Measurements from ENCODE around the gene PEX7. TPM values are rescaled to one million over a fixed set of nuclear protein-coding genes. Genes with fewer than 3 reads are reported as not detected.
A peak's percentile ranks its signal among the peaks of the same experiment; 100 is the strongest.
"Not testable (repeated sequence)": the region's sequence is repeated elsewhere in the genome, so short reads cannot be mapped to it uniquely, and the experiment has no call there.

PEX7 gene
- total RNA-seq, 1 donor from 2014 or later: 12.0 TPM

DNA sequence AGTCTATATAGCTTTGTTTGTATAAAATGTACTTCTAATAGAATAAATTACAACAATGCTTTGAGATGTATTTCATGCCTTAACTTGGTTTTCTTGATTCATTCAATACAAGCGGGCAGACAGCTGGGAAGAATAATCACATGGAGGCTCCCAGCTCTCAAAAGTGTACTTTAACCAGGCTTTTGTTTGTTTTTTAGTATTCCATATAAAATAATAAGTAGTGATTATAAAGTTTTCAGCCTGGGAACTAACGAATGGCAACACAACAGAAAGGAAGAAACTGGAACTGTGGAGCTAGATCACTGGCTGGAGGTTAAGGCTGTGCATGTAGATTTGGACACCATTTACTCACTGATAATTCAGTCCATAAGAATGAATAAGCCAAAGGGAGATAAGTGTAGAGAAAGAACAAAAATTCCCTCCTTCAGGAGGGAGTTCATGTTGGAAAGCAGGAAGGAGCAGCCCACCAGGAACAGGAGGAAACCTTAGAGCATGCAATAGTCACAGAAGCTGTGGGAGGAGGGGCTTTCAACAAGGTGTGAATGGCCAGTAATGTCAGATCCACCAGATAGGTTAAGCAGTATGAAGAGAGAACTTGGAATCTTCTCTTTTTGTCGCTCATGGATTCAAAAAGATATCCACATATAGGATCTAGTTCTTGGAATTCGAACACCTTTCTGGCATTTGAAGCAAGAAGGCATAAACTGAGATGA is 58.5 kb downstream of the PEX7 start:
- intact Hi-C loops (cut with DNase I): no loop called here
- no peak for DNase-seq
- no peak for ATAC-seq (ENCODE audit: poor library complexity)

DNA sequence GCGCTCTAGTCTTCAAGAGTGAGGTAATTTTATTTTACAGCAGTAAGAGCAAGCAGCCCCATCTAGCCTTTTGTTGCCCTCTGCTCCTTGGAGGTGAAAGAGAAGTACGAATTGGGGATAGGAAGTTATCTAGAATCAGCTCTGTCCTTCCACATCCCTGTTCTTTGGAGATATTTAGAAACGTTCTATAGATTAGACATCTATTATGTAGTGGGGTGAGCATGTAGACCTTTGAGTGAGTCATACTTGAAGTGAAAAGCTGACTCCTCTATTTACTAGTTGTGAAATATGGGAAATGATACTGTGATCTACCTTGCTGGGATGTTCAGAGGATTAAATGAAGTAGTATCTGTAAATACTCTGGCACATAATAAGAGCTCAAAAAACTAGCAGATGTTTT is 63.7 kb downstream of the PEX7 start:
- intact Hi-C loops (cut with DNase I): no loop called here
- ATAC-seq (ENCODE audit: poor library complexity): no peak

DNA sequence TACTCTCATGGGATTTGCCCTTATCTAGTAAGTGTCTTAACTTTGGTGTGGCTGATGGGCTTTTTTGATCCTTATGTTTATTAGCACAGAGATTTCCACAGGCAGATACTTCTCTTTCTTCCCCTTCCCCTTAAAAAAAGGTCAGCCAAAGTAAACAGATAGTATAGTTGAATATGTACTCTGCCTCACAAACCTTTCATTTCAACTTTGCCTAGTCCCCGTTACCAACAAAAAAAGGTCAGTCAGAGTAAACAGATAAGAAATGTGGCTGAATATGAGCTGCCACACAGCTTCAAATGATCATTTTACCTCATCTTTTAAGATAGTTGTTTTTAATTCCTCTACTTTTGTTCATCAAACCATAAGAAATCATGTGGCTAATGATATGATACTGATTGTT is 65.6 kb downstream of the PEX7 start:
- DNase-seq: no peak
- intact Hi-C loops (cut with DNase I): no loop called here
- no peak for ATAC-seq (ENCODE audit: poor library complexity)

More for the DNA sequence above, 63.7 kb downstream of the PEX7 start:
- no peak for DNase-seq

DNA sequence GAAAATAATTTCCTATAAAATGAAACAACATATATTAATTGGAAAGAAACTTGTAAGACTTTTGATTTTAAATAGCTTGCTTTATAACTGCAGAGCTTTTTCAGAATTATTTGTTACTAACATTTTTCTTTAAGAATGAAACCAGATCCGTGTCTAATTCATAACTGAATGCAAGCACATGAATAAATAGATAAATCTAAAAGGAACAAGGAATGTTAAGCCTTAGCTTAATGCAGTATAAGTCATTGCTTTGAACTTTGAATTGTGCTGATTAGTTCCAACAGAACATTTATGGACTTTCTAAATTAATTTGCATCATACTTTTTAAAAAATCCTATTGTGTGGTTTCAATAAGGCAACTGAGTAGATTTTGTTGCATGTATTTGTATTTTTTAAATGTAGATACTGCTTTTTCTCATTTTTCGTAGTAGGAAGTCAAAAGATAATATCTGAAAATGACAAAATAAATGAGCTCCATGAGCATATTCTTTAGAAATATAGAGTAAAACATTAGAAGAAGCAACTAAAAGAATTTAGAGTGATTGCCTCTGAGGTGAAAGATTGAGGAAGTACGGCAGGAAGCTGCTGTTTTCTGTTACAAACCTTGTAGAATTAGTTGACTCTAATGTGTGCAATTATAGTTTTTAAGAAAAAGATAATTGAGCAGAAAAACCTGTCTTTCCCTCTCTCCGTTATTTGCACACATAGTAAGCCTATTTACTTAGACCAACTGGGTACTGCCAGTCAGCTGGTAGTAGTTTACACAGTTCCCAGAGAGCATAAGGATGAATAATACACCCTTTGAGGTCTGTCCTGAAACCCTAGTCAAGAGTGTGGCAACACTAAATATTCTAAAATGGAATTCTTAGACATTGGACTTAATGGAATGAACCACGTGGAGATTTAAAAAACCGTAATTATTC is 67.1 kb downstream of the PEX7 start:
- ATAC-seq (ENCODE audit: poor library complexity) (no peak), DNase-seq (no peak)
- intact Hi-C loops (cut with DNase I): no loop called here

DNA sequence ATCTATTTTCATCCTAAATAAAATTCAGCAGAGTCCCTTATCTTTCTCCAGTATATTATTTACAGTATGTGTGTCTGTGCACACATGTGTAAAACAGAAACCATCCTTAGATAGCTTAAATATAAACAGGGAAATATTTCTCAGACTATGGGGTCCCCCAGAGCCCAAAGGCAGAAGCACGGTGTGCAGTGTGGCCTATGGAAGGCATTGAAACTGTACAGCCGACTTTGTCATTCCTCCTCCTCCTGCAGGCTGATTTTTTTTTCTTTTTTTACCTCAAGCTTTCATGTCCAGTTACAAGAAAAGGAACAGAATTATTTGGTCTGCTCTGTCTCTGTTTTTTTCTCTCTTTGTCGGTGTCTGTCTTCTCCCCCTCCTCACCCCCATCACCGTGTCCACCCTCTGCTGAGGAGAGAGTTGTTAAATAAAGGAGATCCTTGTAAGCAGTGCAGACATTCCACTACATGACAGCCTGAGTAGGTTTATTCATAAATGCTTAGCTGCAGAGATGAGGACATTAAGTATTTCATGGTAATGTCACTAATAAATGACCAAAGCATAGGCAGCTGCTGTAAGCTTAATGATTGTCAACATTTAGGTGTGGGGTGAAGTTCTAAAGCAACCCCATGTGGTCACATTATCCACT is 67.9 kb downstream of the PEX7 start:
- intact Hi-C loops (cut with DNase I): no loop called here
- ATAC-seq (ENCODE audit: poor library complexity) (no peak), DNase-seq (no peak)

DNA sequence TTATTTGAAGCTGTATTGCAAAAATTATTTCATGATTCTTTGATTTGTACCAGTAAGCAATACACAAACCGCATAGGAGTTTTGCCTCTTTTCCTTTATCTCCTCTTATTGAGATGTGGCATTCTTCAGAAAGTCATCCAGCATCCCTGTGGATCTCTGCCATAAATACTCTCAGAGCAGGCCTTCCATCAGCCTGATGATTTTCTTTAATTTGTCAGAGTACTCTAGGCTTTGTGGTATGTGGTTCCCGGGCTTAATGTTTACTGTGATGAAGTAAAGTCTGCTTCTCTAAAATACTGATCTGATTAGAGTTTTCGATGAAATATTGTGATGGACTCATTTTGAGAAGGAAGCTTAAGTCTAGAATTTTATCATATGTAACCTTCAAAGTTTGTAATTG is 68.6 kb downstream of the PEX7 start:
- DNase-seq: no peak
- intact Hi-C loops (cut with DNase I): no loop called here
- ATAC-seq (ENCODE audit: poor library complexity): no peak

DNA sequence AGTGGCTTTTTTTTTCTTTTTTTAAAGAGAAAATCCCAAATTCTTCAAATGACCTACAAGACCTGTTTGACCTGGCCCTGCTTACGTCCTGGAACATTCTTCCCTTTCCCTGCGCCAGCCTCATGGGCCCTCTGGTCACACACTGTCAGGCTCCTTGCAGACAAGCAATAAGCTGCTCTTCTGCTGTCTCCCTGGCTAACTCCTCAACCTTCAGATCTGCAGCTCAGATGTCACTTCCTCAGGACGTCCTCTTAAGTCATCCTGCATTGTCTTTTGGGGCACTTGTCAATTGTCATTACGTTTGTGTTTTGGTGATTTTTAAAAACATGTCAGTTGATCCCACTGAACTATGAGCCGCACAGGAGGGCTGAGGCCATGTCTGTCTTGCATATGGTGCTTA is 70.8 kb downstream of the PEX7 start:
- no peak for DNase-seq
- no peak for ATAC-seq (ENCODE audit: poor library complexity)
- intact Hi-C loops (cut with DNase I): no loop called here

DNA sequence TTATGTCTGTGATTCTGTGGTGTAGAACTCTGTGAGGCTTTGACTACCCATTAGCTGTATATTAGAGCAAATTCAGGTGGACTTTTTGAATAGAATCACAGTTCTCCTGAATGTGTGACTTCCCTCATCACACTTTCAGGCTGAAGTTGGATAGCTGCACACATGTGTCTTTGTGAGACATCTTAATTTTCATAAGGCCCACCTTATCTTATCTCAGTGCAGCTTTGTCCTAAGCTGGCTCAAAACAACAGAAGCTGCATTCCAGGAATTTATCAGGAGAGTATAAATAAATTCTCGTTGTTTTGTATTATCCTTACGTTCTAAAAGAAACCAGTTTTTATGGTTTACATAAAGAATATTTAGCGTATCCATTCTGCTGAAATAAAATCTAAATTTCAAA is 73.5 kb downstream of the PEX7 start:
- DNase-seq (no peak), ATAC-seq (ENCODE audit: poor library complexity) (no peak)
- intact Hi-C loops (cut with DNase I): no loop called here

DNA sequence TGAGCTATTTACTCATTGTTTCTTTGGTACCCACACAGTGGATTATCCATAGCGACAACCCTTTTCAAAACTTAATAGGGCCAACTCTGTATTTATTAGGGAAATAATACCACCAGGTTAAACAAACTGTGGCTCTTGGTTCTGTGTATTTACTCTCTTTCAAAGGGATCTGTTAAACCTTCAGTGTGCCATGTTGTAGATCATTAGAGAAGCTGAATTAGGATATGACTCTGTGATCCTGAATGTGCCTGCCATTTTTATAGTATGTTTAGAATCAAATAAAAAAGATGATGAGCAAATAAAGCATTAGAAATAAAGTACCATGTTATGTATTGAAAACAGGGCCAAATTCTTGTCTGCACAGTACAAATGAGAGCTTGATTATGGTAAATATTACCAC is 74.7 kb downstream of the PEX7 start:
- no peak for DNase-seq
- ATAC-seq (ENCODE audit: poor library complexity): no peak
- intact Hi-C loops (cut with DNase I): no loop called here

DNA sequence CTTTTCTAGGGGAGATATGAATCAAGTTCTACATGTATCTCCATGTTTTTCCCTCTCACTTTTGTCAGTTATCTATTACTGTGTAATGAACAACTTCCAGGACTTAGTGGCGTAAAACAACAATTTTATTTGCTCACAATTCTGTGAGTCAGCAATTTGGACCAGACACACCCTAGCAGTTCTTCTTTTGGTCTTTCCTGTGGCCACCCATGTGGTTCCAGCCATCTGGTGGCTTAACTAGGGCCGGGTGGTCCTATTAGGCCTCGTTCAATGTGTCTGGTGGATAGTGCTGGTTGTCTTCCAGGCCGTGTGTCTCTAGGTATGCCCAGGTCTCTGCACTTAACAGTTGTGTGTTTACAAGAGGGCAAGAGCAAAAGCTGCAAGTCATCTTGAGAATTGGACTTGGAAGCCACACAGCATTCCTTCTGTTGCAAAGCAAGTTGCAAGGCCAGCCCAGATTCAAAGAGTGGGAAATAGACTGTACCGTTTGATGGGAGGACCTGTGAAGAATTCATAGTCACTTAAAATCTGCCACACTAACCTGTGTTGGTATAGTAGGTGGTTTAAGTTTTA is 78.9 kb downstream of the PEX7 start:
- ATAC-seq (ENCODE audit: poor library complexity) (no peak), DNase-seq (no peak)
- intact Hi-C loops (cut with DNase I): no loop called here

DNA sequence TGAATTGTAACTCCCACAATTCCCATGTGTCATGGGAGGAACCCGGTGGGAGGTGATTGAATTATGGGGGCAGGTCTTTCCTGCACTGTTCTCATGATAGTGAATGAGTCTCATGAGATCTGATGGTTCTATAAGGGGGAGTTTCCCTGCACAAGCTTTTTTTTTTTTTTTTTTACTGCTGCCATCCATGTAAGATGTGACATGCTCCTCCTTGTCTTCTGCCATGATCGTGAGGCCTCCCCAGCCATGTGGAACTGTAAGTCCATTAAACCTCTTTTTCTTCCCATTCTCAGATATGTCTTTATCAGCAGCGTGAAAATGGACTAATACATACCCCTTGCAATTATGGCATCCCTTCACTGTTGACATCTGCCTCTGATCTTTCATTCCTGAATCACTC is 82.1 kb downstream of the PEX7 start:
- intact Hi-C loops (cut with DNase I): not testable (repeated sequence)

DNA sequence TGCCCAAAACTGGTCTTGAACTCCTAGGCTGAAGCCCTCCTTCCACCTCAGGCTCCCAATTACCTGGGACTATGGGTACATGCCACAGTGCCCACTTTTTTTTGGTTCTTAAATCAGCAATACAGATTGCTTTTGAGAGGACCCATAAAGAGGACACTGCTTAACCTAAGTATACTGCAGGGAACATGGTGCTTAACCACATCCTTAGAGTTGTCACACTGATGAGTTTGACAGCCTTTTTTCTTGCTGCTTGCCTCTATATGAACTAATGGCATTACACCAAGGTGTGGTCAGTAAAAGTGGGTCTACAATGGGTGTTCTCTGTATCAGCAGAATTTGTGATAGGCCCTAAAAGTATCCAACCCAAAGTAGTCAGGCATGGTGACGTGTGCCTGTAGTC is 92.6 kb downstream of the PEX7 start:
- intact Hi-C loops (cut with DNase I): no loop called here

More for the DNA sequence above, 82.1 kb downstream of the PEX7 start:
- DNase-seq; ATAC-seq (ENCODE audit: poor library complexity): not testable (repeated sequence)

DNA sequence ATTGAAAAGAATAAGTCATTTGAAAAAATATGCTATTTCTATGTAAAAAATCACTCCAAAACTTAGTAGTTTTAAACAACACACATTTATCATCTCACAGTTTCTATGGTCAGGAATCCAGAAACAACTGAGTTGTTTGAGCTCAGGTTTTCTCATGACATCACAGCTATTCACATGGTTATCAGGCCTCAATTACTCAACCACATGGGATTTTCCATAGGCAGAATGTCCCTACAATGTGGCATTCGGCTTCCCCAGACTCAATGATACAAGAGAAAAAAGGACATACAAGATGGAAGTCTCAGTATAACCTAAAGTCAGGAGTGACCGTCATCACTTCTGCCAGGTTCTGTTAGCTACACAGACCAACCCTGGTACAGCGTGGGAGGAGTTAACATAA is 96.3 kb downstream of the PEX7 start:
- ATAC-seq (ENCODE audit: poor library complexity): no peak
- no peak for DNase-seq
- intact Hi-C loops (cut with DNase I): no loop called here

More for the DNA sequence above, 92.6 kb downstream of the PEX7 start:
- ATAC-seq (ENCODE audit: poor library complexity) (no peak), DNase-seq (no peak)

DNA sequence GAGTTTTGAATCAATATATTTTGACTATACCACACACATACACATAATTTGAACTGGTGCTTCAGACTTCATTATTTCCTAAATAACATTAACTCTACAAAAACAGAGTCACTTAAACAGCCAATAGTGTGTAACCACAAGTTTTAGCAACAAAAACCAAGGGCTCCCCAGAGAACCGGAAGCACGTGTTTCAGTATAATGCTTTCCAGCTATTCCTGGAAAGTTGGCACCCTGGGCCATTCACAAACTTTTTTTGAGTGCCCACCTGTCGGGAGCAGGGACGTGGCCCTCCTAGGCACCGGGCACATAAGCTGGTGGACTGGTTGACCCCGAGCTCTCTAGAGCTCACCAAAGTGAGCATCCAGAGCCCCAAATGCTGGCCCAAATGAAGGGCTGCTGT is 97.8 kb downstream of the PEX7 start:
- no peak for ATAC-seq (ENCODE audit: poor library complexity)
- DNase-seq: no peak
- intact Hi-C loops (cut with DNase I): no loop called here

DNA sequence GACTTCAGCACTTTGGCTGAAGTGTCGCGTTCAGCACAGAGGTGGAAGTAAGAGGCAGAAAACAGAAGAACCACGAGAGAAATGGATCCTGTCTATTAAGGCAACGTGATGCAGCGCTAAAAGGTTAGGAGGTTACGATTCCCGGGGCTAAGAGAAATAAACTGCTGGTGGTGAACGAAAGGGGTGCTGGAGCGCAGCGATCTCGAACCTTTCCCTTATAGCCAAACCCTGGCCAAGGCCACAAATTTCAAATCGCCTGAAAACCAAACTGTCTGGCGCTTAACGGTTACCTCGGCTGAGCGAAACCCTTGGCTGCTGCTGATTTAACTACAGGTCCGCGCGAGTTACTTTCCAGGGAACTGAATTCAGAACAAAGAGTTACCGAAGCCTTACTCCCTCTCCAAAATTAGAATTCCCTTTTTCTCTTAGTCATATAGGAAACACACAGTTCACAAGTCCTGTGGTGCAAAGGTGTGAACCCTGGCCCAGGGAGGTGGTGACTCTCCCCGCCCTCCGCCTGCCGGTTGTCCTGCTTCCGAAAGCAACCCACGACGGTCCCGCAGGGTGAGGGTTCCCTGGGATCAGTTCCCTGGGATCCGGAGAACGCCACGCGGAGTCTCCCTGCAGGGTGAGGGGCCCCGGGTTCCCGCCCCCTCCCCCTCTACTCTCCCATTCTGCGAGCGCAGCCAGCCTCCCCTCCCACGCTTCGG is 98.4 kb downstream of the PEX7 start:
- DNase-seq (no peak), ATAC-seq (ENCODE audit: poor library complexity) (peak; percentile 19)
- intact Hi-C loops (cut with DNase I): no loop called here

DNA sequence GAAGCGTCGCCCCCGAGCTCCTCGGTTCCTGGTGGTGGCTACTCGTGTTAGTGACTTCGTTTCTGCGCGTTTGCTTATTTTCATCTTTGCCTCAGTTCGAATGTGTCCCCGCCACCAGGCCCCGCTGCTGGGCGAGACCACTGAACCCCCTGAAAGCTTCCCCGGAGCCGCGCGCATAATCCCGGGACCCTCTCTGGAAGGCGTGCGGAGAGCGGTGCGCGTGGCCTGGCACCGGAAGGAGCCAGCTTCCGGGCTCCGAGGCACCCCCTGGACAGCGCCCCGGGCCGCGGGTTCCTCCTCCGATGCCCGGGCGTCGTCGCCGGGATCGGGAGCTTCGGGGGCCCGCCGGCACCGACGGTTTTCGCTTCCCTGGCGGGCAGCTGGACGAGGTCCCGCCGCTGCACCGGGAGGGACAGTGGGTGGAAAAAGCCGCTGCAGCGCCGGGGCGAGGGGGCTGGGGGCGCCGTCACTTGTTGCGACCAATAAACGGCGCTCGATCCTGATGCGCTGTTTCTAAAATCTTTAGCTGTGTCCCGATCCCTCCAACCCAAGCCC is 99.1 kb downstream of the PEX7 start:
- DNase-seq: no peak
- intact Hi-C loops (cut with DNase I): no loop called here
- peak; percentile 60 for ATAC-seq (ENCODE audit: poor library complexity)

DNA sequence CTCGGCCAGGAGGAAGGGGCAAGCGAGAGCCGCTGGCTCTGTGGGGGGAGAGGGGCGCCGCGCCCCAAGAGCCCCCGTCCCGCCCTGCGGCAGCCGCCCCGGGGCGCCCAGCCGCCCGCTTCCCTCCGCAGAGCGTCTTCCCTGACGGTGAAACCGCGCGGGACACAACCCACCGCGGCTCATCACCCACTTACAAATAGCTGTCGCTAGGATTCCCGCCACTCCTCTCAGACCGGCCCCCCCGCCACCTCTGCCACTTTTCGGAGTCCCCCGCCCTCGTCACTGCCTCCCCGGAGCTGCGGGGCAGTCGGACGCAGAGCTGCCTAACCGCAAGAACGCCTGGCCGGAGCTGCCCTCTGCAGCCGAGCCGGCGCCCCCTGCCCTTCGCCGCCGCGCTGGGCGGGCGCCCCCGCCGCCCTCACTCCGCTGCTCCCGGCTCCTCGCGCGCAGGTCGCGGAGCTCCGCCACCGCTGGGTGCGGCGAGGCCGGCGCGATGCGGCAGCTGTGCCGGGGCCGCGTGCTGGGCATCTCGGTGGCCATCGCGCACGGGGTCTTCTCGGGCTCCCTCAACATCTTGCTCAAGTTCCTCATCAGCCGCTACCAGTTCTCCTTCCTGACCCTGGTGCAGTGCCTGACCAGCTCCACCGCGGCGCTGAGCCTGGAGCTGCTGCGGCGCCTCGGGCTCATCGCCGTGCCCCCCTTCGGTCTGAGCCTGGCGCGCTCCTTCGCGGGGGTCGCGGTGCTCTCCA is 99.7 kb downstream of the PEX7 start, which contains the start of gene SLC35D3:
Gene SLC35D3, plus strand, starts transcription at position 366 of the 749 bp plus-strand sequence. Its CDS starts 128 bp downstream, at position 494.
- intact Hi-C loops (cut with DNase I): no loop called here
- DNase-seq: no peak

DNA sequence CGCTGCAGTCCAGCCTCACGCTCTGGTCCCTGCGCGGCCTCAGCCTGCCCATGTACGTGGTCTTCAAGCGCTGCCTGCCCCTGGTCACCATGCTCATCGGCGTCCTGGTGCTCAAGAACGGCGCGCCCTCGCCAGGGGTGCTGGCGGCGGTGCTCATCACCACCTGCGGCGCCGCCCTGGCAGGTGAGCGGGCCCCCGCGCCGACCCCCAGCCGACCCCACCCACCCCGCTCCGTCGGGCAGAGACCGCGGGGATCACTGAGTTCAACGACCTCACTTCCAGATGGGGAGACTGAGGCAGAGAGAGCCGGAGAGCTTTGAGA is 100.3 kb downstream of the PEX7 start:
- no peak for ATAC-seq (ENCODE audit: poor library complexity)
- intact Hi-C loops (cut with DNase I): no loop called here
- DNase-seq: no peak

More for the DNA sequence above, 99.7 kb downstream of the PEX7 start, which contains the start of gene SLC35D3:
- ATAC-seq (ENCODE audit: poor library complexity): peak; percentile 33
